ACC112 (cell line): ENCODE results near the gene ALG14.

ENCODE experiments used
- H2AFZ ChIP-seq: fragments of 200-600 bp; sonication (generic); one replicate; pipeline ENCODE4 v1.6.0; 2017; ENCODE audit warnings: antibody characterized with exemption, low read length; ENCODE audit not compliant: unreplicated experiment
- H3K27ac ChIP-seq: fragments of 200-600 bp; sonication (generic); 2 replicates; pipeline ENCODE4 v1.5.1; 2014; ENCODE audit warnings: low read depth, mild to moderate bottlenecking, antibody characterized with exemption, low read length, moderate library complexity
- H3K27me3 ChIP-seq: fragments of 200-600 bp; sonication (generic); 2 replicates; pipeline ENCODE4 v1.6.1; 2014; ENCODE audit warnings: mild to moderate bottlenecking, antibody characterized with exemption, low read length, moderate library complexity, mixed read lengths; ENCODE audit not compliant: insufficient read depth
- H3K36me3 ChIP-seq: fragments of 200-600 bp; sonication (generic); 2 replicates; pipeline ENCODE4 v1.6.1; 2016; ENCODE audit warnings: mild to moderate bottlenecking, antibody characterized with exemption, low read length, moderate library complexity, mixed read lengths; ENCODE audit not compliant: insufficient read depth
- H3K4me1 ChIP-seq: fragments of 200-600 bp; sonication (generic); one replicate; pipeline ENCODE4 v1.6.1; 2016; ENCODE audit warnings: low read length, mixed read lengths; ENCODE audit not compliant: insufficient read depth, unreplicated experiment, control insufficient read depth
- H3K4me3 ChIP-seq: fragments of 200-600 bp; sonication (generic); 2 replicates; pipeline ENCODE4 v1.5.1; 2014; ENCODE audit warnings: mild to moderate bottlenecking, low read depth, low read length
- H3K79me2 ChIP-seq: fragments of 200-600 bp; sonication (generic); one replicate; pipeline ENCODE4 v1.6.0; 2016; ENCODE audit warnings: low read length; ENCODE audit not compliant: control insufficient read depth, unreplicated experiment, insufficient read depth

ALG14 gene, protein sequence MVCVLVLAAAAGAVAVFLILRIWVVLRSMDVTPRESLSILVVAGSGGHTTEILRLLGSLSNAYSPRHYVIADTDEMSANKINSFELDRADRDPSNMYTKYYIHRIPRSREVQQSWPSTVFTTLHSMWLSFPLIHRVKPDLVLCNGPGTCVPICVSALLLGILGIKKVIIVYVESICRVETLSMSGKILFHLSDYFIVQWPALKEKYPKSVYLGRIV

DNA sequence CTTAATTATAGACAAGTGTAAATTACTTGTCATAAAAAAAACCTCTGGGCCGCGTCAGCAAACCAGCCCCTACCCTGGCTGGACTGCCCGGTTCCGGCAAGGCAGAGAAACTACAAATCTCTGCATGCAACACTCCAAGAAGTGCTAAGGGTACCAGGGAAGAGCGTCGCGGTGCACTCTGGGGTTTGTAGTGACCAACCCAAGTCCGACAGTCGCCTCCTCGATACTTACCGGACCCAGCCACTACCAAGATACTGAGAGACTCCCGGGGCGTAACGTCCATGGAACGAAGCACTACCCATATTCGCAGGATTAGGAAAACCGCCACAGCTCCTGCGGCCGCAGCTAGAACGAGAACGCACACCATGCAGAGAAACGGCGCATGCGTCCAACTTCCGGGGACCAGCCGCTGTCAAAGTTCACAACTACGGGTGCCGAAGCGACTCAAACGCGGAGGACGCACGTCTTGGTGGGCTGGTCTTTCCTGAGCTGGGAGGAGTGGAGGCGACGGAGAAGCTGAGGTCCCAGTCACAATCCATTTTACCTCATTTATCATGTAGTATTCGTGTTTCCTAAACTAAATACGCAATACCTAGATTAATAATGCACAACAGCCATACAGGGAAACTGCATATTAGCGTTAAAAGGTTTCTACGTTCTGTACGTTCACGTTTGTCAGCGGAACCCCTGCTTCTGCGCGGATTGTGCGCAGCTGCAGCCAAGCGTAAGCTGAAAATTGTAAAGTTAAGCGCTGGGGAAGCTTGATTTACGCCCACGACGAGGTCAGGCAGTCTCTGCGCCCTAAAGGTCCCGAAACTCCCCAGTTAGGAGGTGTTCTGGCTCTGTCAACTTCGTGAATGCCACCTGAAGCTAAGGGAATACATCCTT, at the start of gene ALG14:
ALG14 (minus strand) TSS at position 420 of the 888 bp plus-strand sequence; CDS start at position 367, 53 bp downstream.
- Histone ChIP-seq H3K27me3 (peaks cover 4% of the 10 kb centered on the region), H3K4me3 (peak within 1 kb of the TSS; percentile 86), H3K79me2 (no peaks in the 10 kb centered on the region), H2AFZ (peak within 1 kb of the TSS; percentile 90), H3K4me1 (peaks cover 7% of the 10 kb centered on the region), H3K36me3 (no peaks in the 10 kb centered on the region), H3K27ac (peak within 1 kb of the TSS; percentile 70)

DNA sequence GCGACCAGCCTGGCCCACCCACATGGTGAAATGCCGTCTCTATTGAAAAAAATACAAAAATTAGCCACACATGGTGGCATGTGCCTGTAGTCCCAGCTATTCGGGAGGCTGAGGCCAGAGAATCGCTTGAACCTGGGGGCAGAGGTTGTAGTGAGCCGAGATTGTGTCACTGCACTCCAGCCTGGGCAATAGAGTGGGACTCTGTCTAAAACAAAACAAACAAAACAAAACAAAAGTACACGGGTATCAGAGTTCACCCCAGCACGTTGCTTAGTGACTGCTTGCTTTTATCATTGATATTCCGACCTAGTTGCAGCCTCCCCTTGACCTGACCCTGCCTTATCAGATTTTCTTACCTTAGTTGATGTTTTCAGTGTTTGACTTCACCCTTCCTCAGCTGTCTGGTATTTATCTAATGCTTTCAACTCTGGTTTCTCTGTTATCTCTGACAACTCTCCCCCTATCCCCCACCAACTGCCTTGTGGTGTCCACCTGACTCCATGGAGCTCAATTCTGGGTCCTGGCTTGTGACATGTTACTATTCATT, 49.5 kb upstream of the ALG14 start:
- Histone ChIP-seq H3K79me2 (no peaks in the 10 kb centered on the region), H2AFZ (no peak overlapping the region), H3K4me1 (no peaks in the 10 kb centered on the region), H3K27me3 (peaks cover 35% of the 10 kb centered on the region), H3K4me3 (no peak overlapping the region), H3K27ac (no peak overlapping the region), H3K36me3 (no peaks in the 10 kb centered on the region)

DNA sequence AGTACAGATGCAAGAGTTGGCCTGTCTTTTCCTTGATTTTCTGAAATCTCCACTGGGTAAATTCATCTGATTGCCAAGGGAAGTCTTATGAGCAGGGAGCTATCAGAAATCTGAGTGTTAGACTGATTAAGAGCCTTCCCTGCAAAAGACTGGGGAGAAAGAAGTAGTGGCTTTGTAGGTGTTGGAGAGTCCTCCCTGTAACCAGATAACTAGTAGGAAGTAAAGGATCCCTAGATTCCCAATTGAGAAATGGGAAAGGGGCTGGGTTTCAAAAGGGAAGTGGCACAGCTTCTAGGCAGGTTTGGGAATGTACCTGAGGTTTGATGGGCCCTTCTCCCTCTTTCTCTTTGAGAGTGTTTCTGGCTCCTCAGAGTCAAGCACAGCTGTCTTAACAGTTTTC, 46.5 kb upstream of the ALG14 start:
- no peaks in the 10 kb centered on the region for H3K4me1 ChIP-seq
- H3K79me2 ChIP-seq = no peaks in the 10 kb centered on the region
- no peaks in the 10 kb centered on the region for H3K36me3 ChIP-seq
- H3K27ac ChIP-seq = no peak overlapping the region
- H2AFZ ChIP-seq = no peak overlapping the region
- H3K27me3 ChIP-seq = peaks cover 35% of the 10 kb centered on the region
- H3K4me3 ChIP-seq = no peak overlapping the region

DNA sequence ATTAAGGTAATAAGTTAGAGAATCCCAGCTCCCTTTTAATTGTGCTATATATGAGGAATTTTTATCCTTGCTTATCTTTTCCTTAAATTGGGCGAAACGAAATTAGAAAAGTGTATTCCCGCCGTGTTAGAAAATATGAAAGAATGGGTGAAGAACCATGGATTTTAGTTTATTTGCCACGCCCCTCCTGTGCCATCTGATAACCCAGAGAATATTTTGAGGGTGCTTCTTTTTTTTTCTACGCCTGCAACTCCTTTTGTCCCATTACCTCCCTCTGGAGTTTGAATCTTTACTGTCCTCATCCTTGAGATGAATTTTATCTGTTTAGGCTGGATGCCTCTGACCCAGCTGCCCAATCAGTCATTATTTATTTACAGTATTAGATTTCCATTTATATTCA, 46.0 kb upstream of the ALG14 start:
- Histone ChIP-seq H3K4me3 (no peak overlapping the region), H3K79me2 (no peaks in the 10 kb centered on the region), H3K27me3 (peaks cover 35% of the 10 kb centered on the region), H3K27ac (no peak overlapping the region), H3K36me3 (no peaks in the 10 kb centered on the region), H2AFZ (no peak overlapping the region), H3K4me1 (no peaks in the 10 kb centered on the region)

DNA sequence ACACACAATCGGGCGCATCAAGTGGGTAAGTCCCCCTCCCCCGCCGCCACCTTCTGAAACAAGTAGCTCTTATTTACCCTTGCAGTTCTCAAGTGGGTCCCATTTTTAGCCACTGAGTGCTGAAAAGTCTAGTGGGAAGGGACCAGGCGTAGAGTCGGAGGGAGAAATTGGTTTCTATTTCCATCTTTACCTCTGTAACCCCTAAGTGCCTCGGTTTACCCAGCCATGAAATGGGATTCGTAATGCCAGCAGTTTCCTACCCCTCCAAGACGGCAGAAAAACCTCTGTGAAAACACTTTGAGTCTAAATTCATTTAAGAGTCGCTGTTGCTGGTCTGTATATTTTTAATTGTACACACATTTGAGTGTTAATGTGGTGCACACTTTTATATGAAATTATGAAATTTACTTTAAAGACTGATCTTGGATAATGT, 45.3 kb upstream of the ALG14 start:
- H3K27ac ChIP-seq = no peak overlapping the region
- peak overlapping the region; percentile 84 for H2AFZ ChIP-seq
- no peaks in the 10 kb centered on the region for H3K36me3 ChIP-seq
- peaks cover 35% of the 10 kb centered on the region for H3K27me3 ChIP-seq
- no peaks in the 10 kb centered on the region for H3K4me1 ChIP-seq
- H3K79me2 ChIP-seq = no peaks in the 10 kb centered on the region
- H3K4me3 ChIP-seq = peak overlapping the region; percentile 79

DNA sequence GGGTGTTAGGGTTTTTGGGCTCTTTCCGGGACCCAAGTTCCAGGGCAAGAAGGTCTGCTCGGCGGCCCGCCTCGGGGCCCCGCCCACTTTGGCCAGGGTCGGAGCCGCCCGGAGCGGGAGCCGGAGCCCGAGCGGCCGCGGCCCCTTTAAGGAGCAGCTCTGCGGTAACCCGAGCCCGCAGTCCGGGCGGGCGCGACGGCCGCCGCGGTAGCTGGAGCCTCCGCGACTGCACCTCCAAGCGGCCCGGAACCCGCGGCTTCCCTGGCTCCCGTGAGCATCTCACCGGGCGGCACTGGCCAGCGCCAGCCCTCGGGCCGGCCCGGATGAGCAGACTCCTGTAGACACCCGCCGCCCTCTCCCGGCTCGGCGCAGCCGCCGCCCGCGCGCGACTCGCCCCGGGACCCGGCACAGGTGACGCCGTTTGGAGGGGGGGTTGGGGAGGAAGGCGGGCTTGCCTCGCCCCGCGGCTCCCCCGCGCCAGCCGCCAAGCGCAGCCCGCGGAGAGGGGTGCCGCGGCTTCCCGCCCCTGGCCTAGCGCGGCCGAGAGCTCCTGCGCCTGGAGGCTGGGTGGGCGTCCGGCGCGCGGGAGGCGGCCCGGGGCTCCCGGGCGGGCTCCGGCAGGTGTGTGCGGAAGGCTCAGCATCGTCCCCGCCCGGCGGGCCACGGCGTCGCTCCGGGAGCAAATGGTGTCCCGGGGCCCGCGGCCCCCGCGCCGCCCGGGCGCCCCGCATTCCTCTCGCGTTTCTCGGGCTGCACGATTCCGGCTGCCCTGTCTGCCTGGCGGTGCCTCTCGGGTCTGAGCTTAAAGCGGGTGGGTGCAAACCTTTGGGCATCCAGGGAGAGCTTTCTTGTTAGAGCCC, 44.7 kb upstream of the ALG14 start, which contains the start of gene TLCD4:
TLCD4 (plus strand) TSS at position 149 of the 860 bp plus-strand sequence. CDS start 26,547 bp downstream, outside the sequence.
- Histone ChIP-seq H2AFZ (peak within 1 kb of the TSS; percentile 84), H3K79me2 (no peaks in the 10 kb centered on the region), H3K36me3 (no peaks in the 10 kb centered on the region), H3K4me3 (peak within 1 kb of the TSS; percentile 79), H3K4me1 (no peaks in the 10 kb centered on the region), H3K27me3 (peaks cover 35% of the 10 kb centered on the region), H3K27ac (no peak within 1 kb of the TSS)

DNA sequence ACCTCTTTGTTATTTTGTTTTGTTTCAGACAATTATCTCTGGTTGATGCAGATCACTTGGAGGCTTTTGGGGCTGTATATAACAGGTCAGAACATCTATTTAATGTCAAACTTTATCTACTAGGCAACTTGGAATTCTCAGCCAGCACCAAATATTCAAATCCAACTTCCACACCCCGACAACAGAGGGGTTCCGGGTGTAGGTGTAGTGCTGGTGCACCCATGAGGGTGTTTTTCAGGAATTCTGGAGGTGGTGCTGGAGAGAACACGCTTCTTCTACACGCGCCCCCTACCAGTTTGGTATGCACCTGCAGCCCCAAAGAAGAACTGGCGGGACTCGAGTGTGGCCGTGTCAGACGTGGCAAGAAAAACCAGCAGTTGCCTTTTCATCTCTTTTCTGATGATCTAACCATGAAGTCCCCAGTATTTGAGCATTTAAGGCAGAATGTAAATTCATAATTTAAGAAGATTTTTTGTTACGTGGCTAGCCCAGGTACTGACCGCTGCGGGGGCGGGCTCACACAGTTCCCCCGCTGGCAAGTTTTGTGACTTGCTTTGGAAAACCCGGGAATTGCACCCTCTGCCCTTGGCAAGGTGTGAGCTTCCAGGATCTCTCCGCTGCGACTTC, 43.9 kb upstream of the ALG14 start:
- no peak overlapping the region for H3K27ac ChIP-seq

DNA sequence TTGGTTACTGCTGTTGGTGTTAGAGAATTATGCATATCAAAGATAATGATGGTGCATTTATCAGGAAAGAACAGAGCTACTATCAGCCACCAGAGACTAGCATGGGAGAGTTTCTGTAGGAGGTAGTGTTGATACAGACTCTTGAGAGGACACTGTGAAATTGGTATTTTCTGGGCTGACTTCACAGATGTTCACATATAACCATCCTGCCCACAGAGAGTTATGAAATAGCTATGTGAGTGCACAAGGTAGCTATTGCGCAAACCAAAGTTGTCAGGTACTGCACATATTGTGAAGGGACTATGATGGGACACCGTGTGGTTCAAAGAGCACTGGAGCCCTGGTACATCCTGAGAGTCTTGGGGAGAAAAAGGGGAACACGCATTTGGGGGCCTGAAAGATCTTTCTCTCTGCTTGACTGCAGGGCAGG, 43.0 kb upstream of the ALG14 start:
- no peak overlapping the region for H3K4me3 ChIP-seq
- H3K79me2 ChIP-seq = no peaks in the 10 kb centered on the region
- no peak overlapping the region for H2AFZ ChIP-seq
- no peak overlapping the region for H3K27ac ChIP-seq
- no peaks in the 10 kb centered on the region for H3K36me3 ChIP-seq
- H3K4me1 ChIP-seq = no peaks in the 10 kb centered on the region
- H3K27me3 ChIP-seq = peaks cover 34% of the 10 kb centered on the region

More for the DNA sequence above, 43.9 kb upstream of the ALG14 start:
- no peaks in the 10 kb centered on the region for H3K36me3 ChIP-seq
- peak overlapping the region; percentile 84 for H2AFZ ChIP-seq
- H3K4me1 ChIP-seq = no peaks in the 10 kb centered on the region
- H3K79me2 ChIP-seq = no peaks in the 10 kb centered on the region
- peak overlapping the region; percentile 79 for H3K4me3 ChIP-seq
- H3K27me3 ChIP-seq = peaks cover 38% of the 10 kb centered on the region

DNA sequence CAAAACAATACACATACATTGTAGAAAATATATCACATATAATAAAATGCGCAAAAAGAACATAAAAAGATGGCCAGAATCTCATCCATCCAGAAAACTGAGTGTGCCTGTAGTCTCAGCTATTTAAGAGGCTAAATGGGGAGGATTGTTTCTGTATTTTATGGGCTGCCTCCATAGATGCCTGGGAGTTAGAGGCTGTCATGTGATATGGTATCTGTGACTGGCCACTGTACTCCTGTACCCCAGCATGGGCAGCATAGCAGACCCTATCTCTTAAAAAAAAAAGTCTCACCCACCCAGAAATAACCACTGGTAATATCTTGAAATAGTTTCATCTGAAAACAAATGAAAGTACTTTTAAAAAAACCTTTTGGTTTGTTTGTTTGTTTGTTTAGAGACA, 40.9 kb upstream of the ALG14 start:
- Histone ChIP-seq H2AFZ (no peak overlapping the region), H3K36me3 (no peaks in the 10 kb centered on the region), H3K4me3 (no peak overlapping the region), H3K27me3 (peaks cover 13% of the 10 kb centered on the region), H3K79me2 (no peaks in the 10 kb centered on the region), H3K27ac (no peak overlapping the region), H3K4me1 (no peaks in the 10 kb centered on the region)

DNA sequence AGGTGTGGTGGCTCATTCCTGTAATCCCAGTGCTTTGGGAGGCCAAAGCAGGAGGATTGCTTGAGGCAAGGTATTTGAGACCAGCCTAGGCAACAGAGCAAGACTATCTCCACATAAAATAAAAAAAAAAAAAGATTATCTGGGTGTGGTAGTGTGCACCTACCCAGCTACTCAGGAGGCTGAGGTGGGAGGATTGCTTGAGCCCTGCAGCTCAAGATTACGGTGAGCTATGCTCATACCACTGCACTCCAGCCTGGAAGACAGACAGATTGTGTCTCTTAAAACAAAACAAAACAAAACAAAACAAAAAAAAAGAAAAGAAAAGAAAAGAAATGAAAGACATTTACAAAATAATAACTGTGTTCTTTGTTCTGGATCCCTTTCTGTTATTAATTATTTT, 38.3 kb upstream of the ALG14 start:
- Histone ChIP-seq H3K79me2 (no peaks in the 10 kb centered on the region), H3K27ac (no peak overlapping the region), H3K27me3 (0 out of 2 replicates have a peak, but pooled peaks cover 3% of the 10 kb centered on the region), H3K4me1 (no peaks in the 10 kb centered on the region), H3K4me3 (no peak overlapping the region), H2AFZ (no peak overlapping the region), H3K36me3 (no peaks in the 10 kb centered on the region)
